GM12878 (cell line): Measurements from ENCODE around the gene GRK5. TPM values are rescaled to one million over a fixed set of nuclear protein-coding genes. Genes with fewer than 3 reads are reported as not detected.

Experiments
- ATAC-seq: fragments of 200-7000 bp; cut with Tn5 transposase; 3 replicates; pipeline ENCODE4 v1.9.1; 2020; ENCODE audit warnings: mild to moderate bottlenecking, moderate library complexity
- BruUV-seq: library from RNA; stranded (reverse); fragments of 400-500 nt; replicated peaks from 2 replicates; lab custom pipeline; 2021; lab: Mats Ljungman, UMichigan
- CTCF ChIA-PET: fragments of 300-600 bp; sonication (Branson Sonifier 250); formaldehyde crosslinking; extraction: SDS; loops from one replicate; lab custom pipeline; 2021; ENCODE audit warnings: inconsistent platforms; lab: Yijun Ruan, JAX
- POLR2A ChIA-PET: fragments of 350-600 bp; formaldehyde crosslinking; extraction: SDS; loops from one replicate; lab custom pipeline; 2021; ENCODE audit warnings: inconsistent platforms; lab: Charles Lee
- RAD21 ChIA-PET: fragments of 300-600 bp; sonication (Branson Sonifier 250); formaldehyde crosslinking; loops from one replicate; lab custom pipeline; 2023; ENCODE audit warnings: antibody characterized with exemption; ENCODE audit not compliant: unreplicated experiment; lab: Charles Lee
- SMC1A ChIA-PET: fragments of 300-600 bp; sonication (Branson Sonifier 250); formaldehyde crosslinking; loops from one replicate; lab custom pipeline; 2023; ENCODE audit not compliant: unreplicated experiment, uncharacterized antibody; lab: Charles Lee
- DNase-seq: peaks from one replicate; pipeline ENCODE4 v3.0.0-alpha.2; 2011; ENCODE audit warnings: low read depth, low spot score
- FAIRE-seq: peaks from 3 replicates; lab custom pipeline; 2011; peaks lifted over from hg19 to GRCh38; lab: Jason Lieb, UNC
- H2AFZ ChIP-seq: 2 replicates; pipeline ENCODE4 v1.6.0; 2011; ENCODE audit warnings: low read depth, low read length, control low read depth; ENCODE audit not compliant: control insufficient read depth
- H3K27ac ChIP-seq: 2 replicates; pipeline ENCODE4 v1.5.1; 2011; ENCODE audit warnings: control low read depth; ENCODE audit not compliant: control insufficient read depth, insufficient read depth
- H3K27me3 ChIP-seq, 2 experiments: replicated peaks in 1 of 2; 2 replicates each; pipeline versions ENCODE4 v1.6.0 to v1.6.1; 2011; ENCODE audit warnings: low read length in 1 of 2; ENCODE audit not compliant: control insufficient read depth in 2 of 2, insufficient read depth in 2 of 2
- H3K36me3 ChIP-seq, 2 experiments: 2 replicates each; pipeline ENCODE4 v1.5.1; 2011; ENCODE audit warnings: low read length in 1 of 2; ENCODE audit not compliant: control insufficient read depth in 2 of 2, insufficient read depth in 2 of 2
- H3K4me1 ChIP-seq: 2 replicates; pipeline ENCODE4 v1.6.1; 2011; ENCODE audit warnings: mild to moderate bottlenecking, low read length, moderate library complexity, mixed read lengths; ENCODE audit not compliant: control insufficient read depth, insufficient read depth
- H3K4me2 ChIP-seq: 2 replicates; pipeline ENCODE4 v1.6.0; 2011; ENCODE audit warnings: control low read depth; ENCODE audit not compliant: control insufficient read depth, insufficient read depth
- H3K4me3 ChIP-seq: fragments of 200-600 bp; sonication (generic); 2 replicates; pipeline ENCODE4 v1.5.1; 2016
- H3K79me2 ChIP-seq: 2 replicates; pipeline ENCODE4 v1.6.0; 2011; ENCODE audit warnings: low read length; ENCODE audit not compliant: control insufficient read depth, insufficient read depth
- H3K9ac ChIP-seq: 2 replicates; pipeline ENCODE4 v1.8.0; 2011; ENCODE audit warnings: low read length, control low read depth, mixed read lengths; ENCODE audit not compliant: control insufficient read depth, insufficient read depth
- H3K9me3 ChIP-seq: replicated peaks from 3 replicates; pipeline ENCODE4 v1.5.1; 2011; ENCODE audit warnings: mild to moderate bottlenecking, low read length; ENCODE audit not compliant: control insufficient read depth, insufficient read depth
- H4K20me1 ChIP-seq: 2 replicates; pipeline ENCODE4 v1.6.0; 2011; ENCODE audit not compliant: control insufficient read depth, insufficient read depth
- CHD1 ChIP-seq: IDR thresholded peaks from 2 replicates; pipeline ENCODE4 v1.6.1; 2012; ENCODE audit warnings: low read depth, low read length, improper control_type of control experiment
- ETV6 ChIP-seq, 2 experiments: fragments of 450-650 bp in 1 of 2; IDR thresholded peaks in 1 of 2; conservative IDR thresholded peaks in 1 of 2; 2 replicates each; pipeline ENCODE4 v1.6.1; 2014; ENCODE audit warnings: antibody characterized with exemption in 1 of 2, borderline replicate concordance in 1 of 2, low read depth in 1 of 2, mild to moderate bottlenecking in 1 of 2, moderate library complexity in 1 of 2
- HCFC1 ChIP-seq: fragments of 150-350 bp; IDR thresholded peaks from 2 replicates; pipeline ENCODE4 v1.6.1; 2014; ENCODE audit warnings: low read length
- HDAC2 ChIP-seq: fragments of 200-600 bp; sonication (generic); IDR thresholded peaks from 2 replicates; pipeline ENCODE4 v1.6.1; 2017
- IRF4 ChIP-seq: IDR thresholded peaks from 2 replicates; pipeline ENCODE4 v1.6.1; 2011; ENCODE audit warnings: low read depth, low read length
- MEF2B ChIP-seq: fragments of 450-650 bp; IDR thresholded peaks from 2 replicates; pipeline ENCODE4 v1.6.1; 2018; ENCODE audit warnings: mild to moderate bottlenecking, moderate library complexity; ENCODE audit not compliant: partially characterized antibody, poor library complexity, severe bottlenecking
- MXI1 ChIP-seq: fragments of 150-350 bp; IDR thresholded peaks from 2 replicates; pipeline ENCODE4 v1.6.1; 2011; ENCODE audit warnings: low read depth, mild to moderate bottlenecking, inconsistent platforms, low read length, improper control_type of control experiment
- SMAD1 ChIP-seq: fragments of 450-650 bp; IDR thresholded peaks from 2 replicates; pipeline ENCODE4 v1.6.1; 2018; ENCODE audit warnings: mild to moderate bottlenecking, low read depth; ENCODE audit not compliant: partially characterized antibody
- SREBF2 ChIP-seq: IDR thresholded peaks from 2 replicates; pipeline ENCODE4 v1.6.1; 2012; ENCODE audit warnings: mild to moderate bottlenecking, low read length
- TBL1XR1 ChIP-seq: IDR thresholded peaks from 2 replicates; pipeline ENCODE4 v1.6.1; 2012; ENCODE audit warnings: low read depth, low read length, improper control_type of control experiment
- ZNF217 ChIP-seq: fragments of 450-650 bp; IDR thresholded peaks from 2 replicates; pipeline ENCODE4 v1.6.1; 2017; ENCODE audit warnings: antibody characterized with exemption, mild to moderate bottlenecking
- WGBS: methylation state at CpG from one replicate; pipeline ENCODE4 v1.1.6; 2016; ENCODE audit warnings: low lambda C conversion rate; ENCODE audit not compliant: insufficient replicate concordance, insufficient coverage; ENCODE audit errors: missing lambda C conversion rate; 5-methylcytosine and 5-hydroxymethylcytosine counted together
- in situ Hi-C: fragments of 300-500 bp; cut with MboI; formaldehyde crosslinking; loops from 9 replicates; pipeline ENCODE4 v1.14.3; 2018; ENCODE audit warnings: mixed read lengths
- intact Hi-C: fragments of 100-400 bp; cut with micrococcal nuclease; formaldehyde crosslinking; loops from one replicate; pipeline ENCODE4 v1.14.2; 2022; ENCODE audit not compliant: unreplicated experiment
- polyA plus RNA-seq, 11 experiments: library from polyadenylated mRNA; depleted of rRNA in 4 of 11; unstranded in 6 of 11; stranded (reverse) in 5 of 11; fragments of >200 nt; fragmentation: Nextera tagmentation in 4 of 11; fragmentation: Illumina TruSeq in 1 of 11; extraction: Ambion mirVana in 4 of 11; extraction: Trizol in 1 of 11; gene quantifications; 1 replicate in 1 of 11; 2 replicates in 10 of 11; pipeline versions ENCODE4 v1.2.1 to v1.2.3, GENCODE V29; 2011 to 2016; ENCODE audit warnings: inconsistent platforms in 2 of 11, missing spikeins in 2 of 11, low read depth in 1 of 11
- total RNA-seq, 4 experiments: library from RNA; depleted of rRNA in 3 of 4; stranded (reverse); fragments of >200 nt in 3 of 4; fragmentation: Illumina TruSeq in 1 of 4; extraction: Trizol in 1 of 4; gene quantifications; 2 replicates each; pipeline versions ENCODE4 v1.2.1 to v1.2.3, GENCODE V29; 2013 to 2021
- TF ChIP-seq, protein P1 (sequence below): fragments of 450-650 bp; IDR thresholded peaks from 2 replicates; pipeline ENCODE4 v1.6.1; 2018; ENCODE audit warnings: borderline replicate concordance, mild to moderate bottlenecking; ENCODE audit not compliant: partially characterized antibody
- TF ChIP-seq, protein P2 (sequence below): fragments of 450-650 bp; IDR thresholded peaks from 2 replicates; pipeline ENCODE4 v1.6.1; 2016; ENCODE audit warnings: mild to moderate bottlenecking
- TF ChIP-seq, protein P3 (sequence below): fragments of 450-650 bp; formaldehyde crosslinking; IDR thresholded peaks from 2 replicates; pipeline ENCODE4 v1.4.0; 2022; ENCODE audit warnings: mild to moderate bottlenecking, moderate library complexity
- TF ChIP-seq, protein P4 (sequence below): IDR thresholded peaks from 2 replicates; pipeline ENCODE4 v1.6.1; 2012; ENCODE audit warnings: low read length, inconsistent platforms
- TF ChIP-seq, protein P5 (sequence below): IDR thresholded peaks from 2 replicates; pipeline ENCODE4 v1.6.1; 2011; ENCODE audit warnings: low read depth, low read length, improper control_type of control experiment, borderline replicate concordance

The GRK5 gene
- total and polyA plus RNA-seq, 10 of the 15 experiments (the other 5 are each of a cell fraction or from before 2014, with no cell fraction given) = 0.11 to 22.1 (median 10.0) TPM

DNA sequence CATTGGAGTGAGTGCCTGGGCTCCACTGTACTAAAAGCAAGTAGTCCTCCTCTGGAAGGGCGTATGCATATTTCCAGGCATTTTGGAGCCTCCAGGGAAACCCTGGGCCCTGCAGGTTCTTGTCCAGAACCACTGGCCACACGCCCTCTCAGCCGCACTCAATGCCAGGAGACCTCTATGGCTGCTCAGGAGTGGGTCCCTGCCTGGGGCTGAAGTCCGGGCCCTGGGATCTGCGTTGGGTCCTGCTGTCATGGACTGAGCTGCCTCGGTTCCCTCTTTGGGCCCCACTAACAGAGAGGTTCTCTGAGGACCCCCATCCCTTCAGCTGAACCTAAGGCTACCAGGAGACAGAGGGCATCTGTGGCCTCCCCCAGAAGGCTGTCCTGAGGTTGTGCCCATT is 58.3 kb downstream of the GRK5 start:
- CTCF ChIA-PET = no interaction called here
- Histone ChIP-seq H3K4me1 (peaks cover 26% of the 10 kb centered on the region), H3K27me3 (no peaks in the 10 kb centered on the region), H4K20me1 (no peaks in the 10 kb centered on the region), H3K4me2 (no peak overlapping the region), H3K4me3 (no peak overlapping the region), H2AFZ (no peak overlapping the region), H3K36me3 (no peaks in the 10 kb centered on the region; a peak in 1 of 4 replicates), H3K9me3 (no peaks in the 10 kb centered on the region), H3K79me2 (peaks cover 6% of the 10 kb centered on the region), H3K27ac (no peak overlapping the region), H3K9ac (no peak overlapping the region)
- FAIRE-seq = no peak
- WGBS = 92% methylated on average over 6 of the region's 6 CpGs
- no peak for ATAC-seq
- DNase-seq = no peak
- in situ Hi-C loops (no loop called here), intact Hi-C loops (no loop called here)
- SMC1A ChIA-PET = no interaction called here
- TF ChIP-seq HCFC1 = no peak
- TF ChIP-seq, protein P1, sequence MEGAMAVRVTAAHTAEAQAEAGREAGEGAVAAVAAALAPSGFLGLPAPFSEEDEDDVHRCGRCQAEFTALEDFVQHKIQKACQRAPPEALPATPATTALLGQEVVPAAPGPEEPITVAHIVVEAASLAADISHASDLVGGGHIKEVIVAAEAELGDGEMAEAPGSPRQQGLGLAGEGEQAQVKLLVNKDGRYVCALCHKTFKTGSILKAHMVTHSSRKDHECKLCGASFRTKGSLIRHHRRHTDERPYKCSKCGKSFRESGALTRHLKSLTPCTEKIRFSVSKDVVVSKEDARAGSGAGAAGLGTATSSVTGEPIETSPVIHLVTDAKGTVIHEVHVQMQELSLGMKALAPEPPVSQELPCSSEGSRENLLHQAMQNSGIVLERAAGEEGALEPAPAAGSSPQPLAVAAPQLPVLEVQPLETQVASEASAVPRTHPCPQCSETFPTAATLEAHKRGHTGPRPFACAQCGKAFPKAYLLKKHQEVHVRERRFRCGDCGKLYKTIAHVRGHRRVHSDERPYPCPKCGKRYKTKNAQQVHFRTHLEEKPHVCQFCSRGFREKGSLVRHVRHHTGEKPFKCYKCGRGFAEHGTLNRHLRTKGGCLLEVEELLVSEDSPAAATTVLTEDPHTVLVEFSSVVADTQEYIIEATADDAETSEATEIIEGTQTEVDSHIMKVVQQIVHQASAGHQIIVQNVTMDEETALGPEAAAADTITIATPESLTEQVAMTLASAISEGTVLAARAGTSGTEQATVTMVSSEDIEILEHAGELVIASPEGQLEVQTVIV = no peak
- no peak for TF ChIP-seq SREBF2
- TF ChIP-seq, protein P2, sequence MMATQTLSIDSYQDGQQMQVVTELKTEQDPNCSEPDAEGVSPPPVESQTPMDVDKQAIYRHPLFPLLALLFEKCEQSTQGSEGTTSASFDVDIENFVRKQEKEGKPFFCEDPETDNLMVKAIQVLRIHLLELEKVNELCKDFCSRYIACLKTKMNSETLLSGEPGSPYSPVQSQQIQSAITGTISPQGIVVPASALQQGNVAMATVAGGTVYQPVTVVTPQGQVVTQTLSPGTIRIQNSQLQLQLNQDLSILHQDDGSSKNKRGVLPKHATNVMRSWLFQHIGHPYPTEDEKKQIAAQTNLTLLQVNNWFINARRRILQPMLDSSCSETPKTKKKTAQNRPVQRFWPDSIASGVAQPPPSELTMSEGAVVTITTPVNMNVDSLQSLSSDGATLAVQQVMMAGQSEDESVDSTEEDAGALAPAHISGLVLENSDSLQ = no peak
- no peak for TF ChIP-seq ZNF217
- TF ChIP-seq, protein P3, sequence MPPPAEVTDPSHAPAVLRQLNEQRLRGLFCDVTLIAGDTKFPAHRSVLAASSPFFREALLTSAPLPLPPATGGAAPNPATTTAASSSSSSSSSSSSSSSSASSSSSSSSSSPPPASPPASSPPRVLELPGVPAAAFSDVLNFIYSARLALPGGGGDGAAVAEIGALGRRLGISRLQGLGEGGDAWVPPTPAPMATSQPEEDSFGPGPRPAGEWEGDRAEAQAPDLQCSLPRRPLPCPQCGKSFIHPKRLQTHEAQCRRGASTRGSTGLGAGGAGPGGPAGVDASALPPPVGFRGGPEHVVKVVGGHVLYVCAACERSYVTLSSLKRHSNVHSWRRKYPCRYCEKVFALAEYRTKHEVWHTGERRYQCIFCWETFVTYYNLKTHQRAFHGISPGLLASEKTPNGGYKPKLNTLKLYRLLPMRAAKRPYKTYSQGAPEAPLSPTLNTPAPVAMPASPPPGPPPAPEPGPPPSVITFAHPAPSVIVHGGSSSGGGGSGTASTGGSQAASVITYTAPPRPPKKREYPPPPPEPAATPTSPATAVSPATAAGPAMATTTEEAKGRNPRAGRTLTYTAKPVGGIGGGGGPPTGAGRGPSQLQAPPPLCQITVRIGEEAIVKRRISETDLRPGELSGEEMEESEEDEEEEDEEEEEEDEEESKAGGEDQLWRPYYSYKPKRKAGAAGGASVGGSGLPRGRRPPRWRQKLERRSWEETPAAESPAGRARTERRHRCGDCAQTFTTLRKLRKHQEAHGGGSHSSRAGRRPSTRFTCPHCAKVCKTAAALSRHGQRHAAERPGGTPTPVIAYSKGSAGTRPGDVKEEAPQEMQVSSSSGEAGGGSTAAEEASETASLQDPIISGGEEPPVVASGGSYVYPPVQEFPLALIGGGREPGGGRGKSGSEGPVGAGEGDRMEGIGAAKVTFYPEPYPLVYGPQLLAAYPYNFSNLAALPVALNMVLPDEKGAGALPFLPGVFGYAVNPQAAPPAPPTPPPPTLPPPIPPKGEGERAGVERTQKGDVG (CRISPR knock-in tag) = no peak
- no peak for TF ChIP-seq SMAD1
- TF ChIP-seq MXI1 = no peak
- TF ChIP-seq CHD1 = no peak
- TF ChIP-seq HDAC2 = no peak
- no peak for TF ChIP-seq IRF4
- no peak for TF ChIP-seq ETV6 (conservative IDR thresholded peaks at IDR 0.05 in 1 of 2, IDR thresholded peaks at IDR 0.05 in 1 of 2; ENCODE audit: borderline replicate concordance in 1 of 2, low read depth in 1 of 2)
- no peak for TF ChIP-seq TBL1XR1
- TF ChIP-seq, protein P4, sequence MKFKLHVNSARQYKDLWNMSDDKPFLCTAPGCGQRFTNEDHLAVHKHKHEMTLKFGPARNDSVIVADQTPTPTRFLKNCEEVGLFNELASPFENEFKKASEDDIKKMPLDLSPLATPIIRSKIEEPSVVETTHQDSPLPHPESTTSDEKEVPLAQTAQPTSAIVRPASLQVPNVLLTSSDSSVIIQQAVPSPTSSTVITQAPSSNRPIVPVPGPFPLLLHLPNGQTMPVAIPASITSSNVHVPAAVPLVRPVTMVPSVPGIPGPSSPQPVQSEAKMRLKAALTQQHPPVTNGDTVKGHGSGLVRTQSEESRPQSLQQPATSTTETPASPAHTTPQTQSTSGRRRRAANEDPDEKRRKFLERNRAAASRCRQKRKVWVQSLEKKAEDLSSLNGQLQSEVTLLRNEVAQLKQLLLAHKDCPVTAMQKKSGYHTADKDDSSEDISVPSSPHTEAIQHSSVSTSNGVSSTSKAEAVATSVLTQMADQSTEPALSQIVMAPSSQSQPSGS = no peak
- TF ChIP-seq, protein P5, sequence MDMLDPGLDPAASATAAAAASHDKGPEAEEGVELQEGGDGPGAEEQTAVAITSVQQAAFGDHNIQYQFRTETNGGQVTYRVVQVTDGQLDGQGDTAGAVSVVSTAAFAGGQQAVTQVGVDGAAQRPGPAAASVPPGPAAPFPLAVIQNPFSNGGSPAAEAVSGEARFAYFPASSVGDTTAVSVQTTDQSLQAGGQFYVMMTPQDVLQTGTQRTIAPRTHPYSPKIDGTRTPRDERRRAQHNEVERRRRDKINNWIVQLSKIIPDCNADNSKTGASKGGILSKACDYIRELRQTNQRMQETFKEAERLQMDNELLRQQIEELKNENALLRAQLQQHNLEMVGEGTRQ = no peak
- no peak for TF ChIP-seq MEF2B
- RAD21 ChIA-PET = no interaction called here
- BruUV-seq = no TSS peak
- POLR2A ChIA-PET = no interaction called here
